Measurements from ENCODE around the gene BANF2.

Gene BANF2

DNA sequence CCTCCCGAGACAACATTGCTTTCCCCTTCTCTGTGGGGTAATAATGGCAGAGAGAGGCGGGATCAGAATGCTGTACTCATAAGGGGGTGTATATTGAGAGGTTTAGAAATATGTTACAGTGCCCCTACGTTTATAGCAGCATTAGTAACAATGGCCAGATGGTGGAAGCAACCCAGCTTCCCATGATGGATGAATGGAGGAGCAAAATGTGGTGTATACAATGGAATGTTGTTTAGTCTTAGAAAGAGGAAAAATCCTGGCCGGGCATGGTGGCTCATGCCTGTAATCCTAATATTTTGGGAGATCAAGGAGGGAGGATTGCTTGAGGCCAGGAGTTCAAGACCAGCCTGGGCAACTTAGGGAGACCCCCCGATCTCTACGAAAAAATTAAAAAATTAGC is 12.9 kb downstream of the BANF2 start:
- H3K27ac ChIP-seq (ENCODE audit: low read depth, low read length): no peak overlapping the region
- no peak overlapping the region for H3K4me2 ChIP-seq (ENCODE audit: low read length)
- no peaks in the 10 kb centered on the region for H4K20me1 ChIP-seq (ENCODE audit: control insufficient read depth, insufficient read depth, low read depth, low read length)

DNA sequence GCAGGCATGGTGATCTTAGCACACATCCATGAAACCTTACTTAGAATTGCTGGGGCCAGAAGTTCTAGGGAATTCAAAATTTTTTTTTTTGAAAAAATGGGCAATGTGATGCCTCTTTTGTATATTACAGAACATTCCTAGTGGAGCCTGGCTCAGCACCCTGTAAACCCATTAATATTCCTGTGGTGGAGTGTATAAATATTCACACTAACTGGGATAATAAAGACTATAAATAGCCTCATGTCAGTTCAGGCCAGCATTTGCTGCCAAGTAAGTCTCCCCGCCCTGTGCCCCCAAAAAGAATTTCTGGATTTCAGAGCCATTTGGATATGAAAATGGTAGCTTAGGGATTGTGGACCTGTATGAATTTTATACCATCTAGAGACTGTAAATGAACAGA is 14.8 kb downstream of the BANF2 start:
- H3K79me2 ChIP-seq (ENCODE audit: control insufficient read depth, low read length): no peaks in the 10 kb centered on the region
- no peak overlapping the region for H3K27ac ChIP-seq (ENCODE audit: low read depth, low read length)
- no peaks in the 10 kb centered on the region for H3F3A ChIP-seq (ENCODE audit: control insufficient read depth, insufficient read depth)
- no peaks in the 10 kb centered on the region for H3K9me2 ChIP-seq (replicated peaks; ENCODE audit: control insufficient read depth, low read length)
- H3K4me2 ChIP-seq (ENCODE audit: low read length): no peak overlapping the region
- no peaks in the 10 kb centered on the region for H4K20me1 ChIP-seq (ENCODE audit: control insufficient read depth, insufficient read depth, low read depth, low read length)
- no peaks in the 10 kb centered on the region for H3K4me1 ChIP-seq (ENCODE audit: control insufficient read depth, low read length)
- H3K27me3 ChIP-seq (ENCODE audit: control insufficient read depth, low read length): peaks cover 15% of the 10 kb centered on the region
- no peaks in the 10 kb centered on the region for H3K36me3 ChIP-seq (ENCODE audit: control insufficient read depth, low read length)
- H3K4me3 ChIP-seq (ENCODE audit: low read length): no peak overlapping the region
- no peaks in the 10 kb centered on the region for H3K9me3 ChIP-seq (ENCODE audit: control insufficient read depth, insufficient read depth, low read length)
- no peak for TF ChIP-seq EZH2phosphoT487 (IDR thresholded peaks at IDR 0.05; ENCODE audit: borderline replicate concordance, low read length)
- TF ChIP-seq, protein P1, sequence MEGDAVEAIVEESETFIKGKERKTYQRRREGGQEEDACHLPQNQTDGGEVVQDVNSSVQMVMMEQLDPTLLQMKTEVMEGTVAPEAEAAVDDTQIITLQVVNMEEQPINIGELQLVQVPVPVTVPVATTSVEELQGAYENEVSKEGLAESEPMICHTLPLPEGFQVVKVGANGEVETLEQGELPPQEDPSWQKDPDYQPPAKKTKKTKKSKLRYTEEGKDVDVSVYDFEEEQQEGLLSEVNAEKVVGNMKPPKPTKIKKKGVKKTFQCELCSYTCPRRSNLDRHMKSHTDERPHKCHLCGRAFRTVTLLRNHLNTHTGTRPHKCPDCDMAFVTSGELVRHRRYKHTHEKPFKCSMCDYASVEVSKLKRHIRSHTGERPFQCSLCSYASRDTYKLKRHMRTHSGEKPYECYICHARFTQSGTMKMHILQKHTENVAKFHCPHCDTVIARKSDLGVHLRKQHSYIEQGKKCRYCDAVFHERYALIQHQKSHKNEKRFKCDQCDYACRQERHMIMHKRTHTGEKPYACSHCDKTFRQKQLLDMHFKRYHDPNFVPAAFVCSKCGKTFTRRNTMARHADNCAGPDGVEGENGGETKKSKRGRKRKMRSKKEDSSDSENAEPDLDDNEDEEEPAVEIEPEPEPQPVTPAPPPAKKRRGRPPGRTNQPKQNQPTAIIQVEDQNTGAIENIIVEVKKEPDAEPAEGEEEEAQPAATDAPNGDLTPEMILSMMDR (IDR thresholded peaks at IDR 0.05; ENCODE audit: low read depth, low read length, poor library complexity, severe bottlenecking): no peak

More for the DNA sequence above, 12.9 kb downstream of the BANF2 start:
- H3K4me3 ChIP-seq (ENCODE audit: low read length): no peak overlapping the region
- peaks cover 13% of the 10 kb centered on the region for H3K27me3 ChIP-seq (ENCODE audit: control insufficient read depth, low read length)
- no peaks in the 10 kb centered on the region for H3K4me1 ChIP-seq (ENCODE audit: control insufficient read depth, low read length)
- H3K79me2 ChIP-seq (ENCODE audit: control insufficient read depth, low read length): no peaks in the 10 kb centered on the region
- H3K9me3 ChIP-seq (ENCODE audit: control insufficient read depth, insufficient read depth, low read length): no peaks in the 10 kb centered on the region
- H3K9me2 ChIP-seq (replicated peaks; ENCODE audit: control insufficient read depth, low read length): no peaks in the 10 kb centered on the region
- no peak for TF ChIP-seq EZH2phosphoT487 (IDR thresholded peaks at IDR 0.05; ENCODE audit: borderline replicate concordance, low read length)
- TF ChIP-seq, protein P1 (IDR thresholded peaks at IDR 0.05; ENCODE audit: low read depth, low read length, poor library complexity, severe bottlenecking): no peak
- no peaks in the 10 kb centered on the region for H3K36me3 ChIP-seq (ENCODE audit: control insufficient read depth, low read length)
- no peaks in the 10 kb centered on the region for H3F3A ChIP-seq (ENCODE audit: control insufficient read depth, insufficient read depth)

DNA sequence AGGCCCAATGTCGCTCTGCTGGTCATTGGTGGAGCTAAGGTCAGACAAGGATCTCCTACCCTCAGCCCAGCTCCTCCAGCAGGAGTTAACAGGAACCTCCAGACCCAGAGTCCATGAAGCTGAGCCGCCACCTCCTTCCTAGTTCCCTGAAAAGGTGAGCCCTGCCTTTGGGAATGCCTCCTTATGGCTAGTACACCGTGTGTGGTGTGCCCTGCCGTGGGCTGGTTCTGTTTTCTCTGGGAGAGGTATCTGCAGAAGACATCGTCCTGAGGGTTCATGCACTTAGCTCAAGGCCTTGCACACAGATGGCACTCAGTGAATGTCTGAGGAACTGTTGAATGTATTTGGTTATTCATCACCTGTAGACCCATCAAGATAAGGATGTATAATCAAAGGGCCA is 15.3 kb downstream of the BANF2 start:
- no peaks in the 10 kb centered on the region for H3K79me2 ChIP-seq (ENCODE audit: control insufficient read depth, low read length)
- H3K4me2 ChIP-seq (ENCODE audit: low read length): no peak overlapping the region
- H3K27me3 ChIP-seq (ENCODE audit: control insufficient read depth, low read length): peaks cover 15% of the 10 kb centered on the region
- H3K9me3 ChIP-seq (ENCODE audit: control insufficient read depth, insufficient read depth, low read length): no peaks in the 10 kb centered on the region
- H4K20me1 ChIP-seq (ENCODE audit: control insufficient read depth, insufficient read depth, low read depth, low read length): no peaks in the 10 kb centered on the region
- no peaks in the 10 kb centered on the region for H3K4me1 ChIP-seq (ENCODE audit: control insufficient read depth, low read length)
- H3K27ac ChIP-seq (ENCODE audit: low read depth, low read length): no peak overlapping the region
- TF ChIP-seq, protein P1 (IDR thresholded peaks at IDR 0.05; ENCODE audit: low read depth, low read length, poor library complexity, severe bottlenecking): no peak
- no peak for TF ChIP-seq EZH2phosphoT487 (IDR thresholded peaks at IDR 0.05; ENCODE audit: borderline replicate concordance, low read length)
- no peaks in the 10 kb centered on the region for H3K9me2 ChIP-seq (replicated peaks; ENCODE audit: control insufficient read depth, low read length)
- no peak overlapping the region for H3K4me3 ChIP-seq (ENCODE audit: low read length)
- no peaks in the 10 kb centered on the region for H3K36me3 ChIP-seq (ENCODE audit: control insufficient read depth, low read length)
- no peaks in the 10 kb centered on the region for H3F3A ChIP-seq (ENCODE audit: control insufficient read depth, insufficient read depth)
